IPS DF 4.7 (cell line): ENCODE measurements around the gene GALNT2.

ENCODE experiments used
- DNase-seq: peaks from one replicate; pipeline ENCODE4 v3.0.0-alpha.2; 2013; ENCODE audit warnings: low spot score; ENCODE audit errors: extremely low read depth

The GALNT2 gene

GRCh38 chr1:230127105-230128054 lies 60.3 kb downstream of the GALNT2 start:
- DNase-seq = no peak

GRCh38 chr1:230128569-230129285 lies 61.7 kb downstream of the GALNT2 start:
- DNase-seq = no peak

GRCh38 chr1:230129341-230129740 lies 62.3 kb downstream of the GALNT2 start:
- DNase-seq = no peak

GRCh38 chr1:230130172-230130944 lies 63.3 kb downstream of the GALNT2 start:
- DNase-seq = no peak

GRCh38 chr1:230131457-230131856 lies 64.4 kb downstream of the GALNT2 start:
- DNase-seq = no peak

GRCh38 chr1:230132758-230133157 lies 65.7 kb downstream of the GALNT2 start:
- no peak for DNase-seq

- DNase-seq = no peak
These were observed 68.7 kb downstream of the GALNT2 start for GRCh38 chr1:230135726-230136125.

- DNase-seq = no peak
These were observed 69.7 kb downstream of the GALNT2 start for GRCh38 chr1:230136453-230137336.

- DNase-seq = no peak
These were observed 70.3 kb downstream of the GALNT2 start for GRCh38 chr1:230137337-230137815.

GRCh38 chr1:230138561-230139239 lies 71.7 kb downstream of the GALNT2 start:
- DNase-seq = no peak

GRCh38 chr1:230139315-230139714 lies 72.3 kb downstream of the GALNT2 start:
- no peak for DNase-seq

- no peak for DNase-seq
These were observed 72.7 kb downstream of the GALNT2 start for GRCh38 chr1:230139741-230140140.

GRCh38 chr1:230140221-230141020 lies 73.4 kb downstream of the GALNT2 start:
- no peak for DNase-seq

- no peak for DNase-seq
These were observed 74.1 kb downstream of the GALNT2 start for GRCh38 chr1:230141021-230141648.

- no peak for DNase-seq
These were observed 75.0 kb downstream of the GALNT2 start for GRCh38 chr1:230141797-230142607.

GRCh38 chr1:230142608-230143210 lies 75.7 kb downstream of the GALNT2 start:
- no peak for DNase-seq

- DNase-seq = no peak
These were observed 76.5 kb downstream of the GALNT2 start for GRCh38 chr1:230143534-230143933.
